Measurements from ENCODE around the gene DNASE1L2. TPM values are rescaled to one million over a fixed set of nuclear protein-coding genes. Genes with fewer than 3 reads are reported as not detected.

Gene DNASE1L2
- total RNA-seq, 1 experiment from 2014 or later = 1.9 TPM

DNA sequence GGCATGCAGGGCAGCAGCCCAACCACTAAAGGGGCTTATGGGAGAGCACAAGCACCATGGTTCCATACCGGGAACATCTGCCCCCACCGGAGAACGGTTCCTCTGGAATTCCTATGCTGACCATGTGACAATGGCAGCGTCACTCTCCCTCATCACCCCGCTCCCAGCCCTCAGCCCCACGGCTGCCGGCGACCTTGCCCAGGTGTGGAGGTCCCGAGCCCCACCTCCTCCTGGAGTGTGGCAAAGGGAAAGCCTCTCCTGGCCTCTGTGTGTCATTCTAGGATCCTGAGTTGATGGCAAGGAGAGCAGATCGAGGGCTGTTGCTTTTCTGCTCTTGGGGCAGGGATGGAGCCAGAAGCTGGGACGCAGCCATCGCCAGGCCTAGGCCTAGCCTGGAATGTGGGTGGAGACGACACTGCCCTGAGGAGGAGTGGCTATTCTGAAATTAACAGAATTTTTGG is 49.5 kb downstream of the DNASE1L2 start:
- TF ChIP-seq JUND (IDR thresholded peaks at IDR 0.05) (no peak), SP1 (IDR thresholded peaks at IDR 0.05; ENCODE audit: low read depth) (no peak), TCF7L2 (IDR thresholded peaks at IDR 0.05; ENCODE audit: borderline replicate concordance, extremely low read depth, insufficient read depth, insufficient read length) (no peak), SIN3A (IDR thresholded peaks at IDR 0.05; ENCODE audit: low read depth) (no peak), SRF (IDR thresholded peaks at IDR 0.05; ENCODE audit: low read depth) (no peak), FOSL1 (IDR thresholded peaks at IDR 0.05; ENCODE audit: low read depth) (no peak)
- TF ChIP-seq, protein P1, sequence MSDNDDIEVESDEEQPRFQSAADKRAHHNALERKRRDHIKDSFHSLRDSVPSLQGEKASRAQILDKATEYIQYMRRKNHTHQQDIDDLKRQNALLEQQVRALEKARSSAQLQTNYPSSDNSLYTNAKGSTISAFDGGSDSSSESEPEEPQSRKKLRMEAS (IDR thresholded peaks at IDR 0.05) = no peak
- Histone ChIP-seq H3K4me3 (replicated peaks in 1 of 2; ENCODE audit: low read depth in 1 of 2, low read length in 2 of 2) (no peak overlapping the region), H3K9ac (ENCODE audit: low read length) (no peak overlapping the region), H3K9me2 (ENCODE audit: insufficient read depth) (no peaks in the 10 kb centered on the region), H3K4me2 (ENCODE audit: low read length) (no peak overlapping the region), H3K4me1 (ENCODE audit: control insufficient read depth in 1 of 2, insufficient read depth in 2 of 2, low read length in 2 of 2) (no peaks in the 10 kb centered on the region), H3K27me3 (ENCODE audit: insufficient read depth, low read length) (no peaks in the 10 kb centered on the region), H3K27ac (ENCODE audit: low read depth, low read length) (no peak overlapping the region), H3K9me3 (ENCODE audit: control insufficient read depth in 1 of 2, insufficient read depth in 1 of 2, low read depth in 1 of 2, low read length in 2 of 2) (no peaks in the 10 kb centered on the region), H3K79me2 (ENCODE audit: insufficient read depth, low read length) (no peaks in the 10 kb centered on the region), H3K36me3 (ENCODE audit: control insufficient read depth in 1 of 2, insufficient read depth in 2 of 2, low read length in 2 of 2) (no peaks in the 10 kb centered on the region), H2AFZ (ENCODE audit: low read depth, low read length, poor library complexity, severe bottlenecking) (no peak overlapping the region), H4K20me1 (ENCODE audit: insufficient read depth) (no peaks in the 10 kb centered on the region)
- POLR2A ChIA-PET = no interaction called here
- intact Hi-C loops (cut with micrococcal nuclease) = no loop called here
- BruUV-seq (replicated peaks) = no TSS peak
- RAD21 ChIA-PET (ENCODE audit: low non-redundant PET in 1 of 2, low total read pairs in 2 of 2, uncharacterized antibody in 2 of 2, unreplicated experiment in 2 of 2) = no interaction called here
- DNase-seq (ENCODE audit: low read depth, low spot score) (no peak), ATAC-seq (no peak)
- CTCF ChIA-PET = no interaction called here

DNA sequence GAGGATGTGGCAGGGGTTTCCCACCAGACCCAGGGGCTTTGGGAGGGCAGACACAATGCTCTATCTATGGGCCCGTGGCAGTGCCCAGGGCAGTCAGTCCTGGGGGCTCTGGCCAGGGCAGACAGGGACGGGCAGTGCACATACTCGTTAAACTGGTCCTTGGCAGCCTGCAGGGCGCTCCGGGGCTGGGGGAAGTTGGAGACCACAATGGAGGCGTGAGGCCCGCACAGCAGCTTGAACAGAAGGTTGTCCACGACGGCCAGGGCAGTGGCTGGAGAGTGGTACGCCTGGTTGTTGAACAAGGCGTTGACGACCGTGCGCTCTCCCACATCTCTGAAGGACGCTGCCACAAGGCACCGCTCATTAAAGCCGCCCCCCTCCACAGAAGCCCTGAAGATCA is 50.3 kb downstream of the DNASE1L2 start:
- Histone ChIP-seq H4K20me1 (ENCODE audit: insufficient read depth) (no peaks in the 10 kb centered on the region), H3K4me3 (replicated peaks in 1 of 2; ENCODE audit: low read depth in 1 of 2, low read length in 2 of 2) (no peak overlapping the region), H3K9me2 (ENCODE audit: insufficient read depth) (no peaks in the 10 kb centered on the region), H3K27me3 (ENCODE audit: insufficient read depth, low read length) (no peaks in the 10 kb centered on the region), H3K9me3 (ENCODE audit: control insufficient read depth in 1 of 2, insufficient read depth in 1 of 2, low read depth in 1 of 2, low read length in 2 of 2) (no peaks in the 10 kb centered on the region), H3K4me2 (ENCODE audit: low read length) (no peak overlapping the region), H3K36me3 (ENCODE audit: control insufficient read depth in 1 of 2, insufficient read depth in 2 of 2, low read length in 2 of 2) (no peaks in the 10 kb centered on the region), H3K9ac (ENCODE audit: low read length) (no peak overlapping the region), H3K4me1 (ENCODE audit: control insufficient read depth in 1 of 2, insufficient read depth in 2 of 2, low read length in 2 of 2) (no peaks in the 10 kb centered on the region), H2AFZ (ENCODE audit: low read depth, low read length, poor library complexity, severe bottlenecking) (no peak overlapping the region), H3K27ac (ENCODE audit: low read depth, low read length) (no peak overlapping the region), H3K79me2 (ENCODE audit: insufficient read depth, low read length) (no peaks in the 10 kb centered on the region)
- CTCF ChIA-PET = no interaction called here
- no peak for DNase-seq (ENCODE audit: low read depth, low spot score)
- no TSS peak for BruUV-seq (replicated peaks)
- intact Hi-C loops (cut with micrococcal nuclease) = no loop called here
- RAD21 ChIA-PET (ENCODE audit: low non-redundant PET in 1 of 2, low total read pairs in 2 of 2, uncharacterized antibody in 2 of 2, unreplicated experiment in 2 of 2) = no interaction called here
- TF ChIP-seq SRF (IDR thresholded peaks at IDR 0.05; ENCODE audit: low read depth) (no peak), CTCF (IDR thresholded peaks at IDR 0.05 in 2 of 3, conservative IDR thresholded peaks at IDR 0.05 in 1 of 3; ENCODE audit: borderline replicate concordance in 1 of 3, insufficient read depth in 1 of 3, low read depth in 2 of 3, low read length in 2 of 3) (no peak), JUND (IDR thresholded peaks at IDR 0.05) (no peak), ZFX (IDR thresholded peaks at IDR 0.05) (no peak), YY1 (IDR thresholded peaks at IDR 0.05; ENCODE audit: extremely low read depth, insufficient replicate concordance, low read depth, low read length) (no peak)
- ATAC-seq = no peak
- POLR2A ChIA-PET = no interaction called here

Measured in HCT116 (cell line).